A549 treated with AZD9567 at 1 μM for 4 hours (cell line): Measurements from ENCODE around the gene MIOX. TPM values are rescaled to one million over a fixed set of nuclear protein-coding genes. Genes with fewer than 3 reads are reported as not detected.

Source experiments
- total RNA-seq: library from RNA; stranded (reverse); fragments of 200-300 nt; extraction: Qiagen RNA extraction; gene quantifications from 5 replicates; pipeline ENCODE4 v1.2.3, GENCODE V29; 2022; ENCODE audit not compliant: insufficient read depth

Gene MIOX
- 0.13 TPM in 1 of 5 replicates, not detected in the others for total RNA-seq

DNA sequence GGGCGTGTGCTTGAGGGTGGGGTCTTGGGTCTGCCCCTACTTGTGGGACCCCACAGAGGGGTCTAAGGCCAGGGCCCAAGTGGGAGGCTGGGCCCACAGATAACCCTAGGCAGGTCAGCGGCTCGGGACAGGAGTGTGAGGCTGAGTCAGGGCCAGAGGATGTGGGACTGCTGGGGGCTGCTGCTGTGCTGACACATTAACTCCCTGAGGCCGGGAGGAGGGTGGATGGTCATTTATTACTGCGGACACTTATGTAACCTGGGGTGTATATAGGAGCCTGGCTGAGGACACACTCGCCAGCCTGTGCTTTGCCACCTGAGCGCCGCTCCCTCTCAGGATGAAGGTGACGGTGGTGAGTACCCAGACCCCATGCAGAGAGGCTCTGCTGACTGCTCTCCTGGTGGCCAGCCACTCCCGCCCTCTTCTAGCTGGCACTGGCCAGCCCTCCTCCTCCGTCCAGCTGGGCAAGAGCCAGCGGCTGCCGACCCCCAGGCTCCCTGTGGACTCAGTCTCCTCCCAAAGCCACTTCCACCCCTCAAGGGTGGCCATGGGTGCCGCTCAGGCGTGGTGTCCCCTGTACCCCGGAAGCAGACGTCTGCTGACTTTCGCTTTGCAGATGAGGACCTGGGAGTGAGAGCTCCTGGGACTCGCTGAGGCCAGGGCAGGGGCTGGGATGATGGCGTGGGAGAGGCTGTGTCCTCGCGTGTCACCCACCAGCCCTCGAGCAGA lies at the start of gene MIOX:
Gene MIOX (plus strand): TSS at position 299 of the 729 bp plus-strand sequence. CDS start 39 bp downstream, at position 338.

DNA sequence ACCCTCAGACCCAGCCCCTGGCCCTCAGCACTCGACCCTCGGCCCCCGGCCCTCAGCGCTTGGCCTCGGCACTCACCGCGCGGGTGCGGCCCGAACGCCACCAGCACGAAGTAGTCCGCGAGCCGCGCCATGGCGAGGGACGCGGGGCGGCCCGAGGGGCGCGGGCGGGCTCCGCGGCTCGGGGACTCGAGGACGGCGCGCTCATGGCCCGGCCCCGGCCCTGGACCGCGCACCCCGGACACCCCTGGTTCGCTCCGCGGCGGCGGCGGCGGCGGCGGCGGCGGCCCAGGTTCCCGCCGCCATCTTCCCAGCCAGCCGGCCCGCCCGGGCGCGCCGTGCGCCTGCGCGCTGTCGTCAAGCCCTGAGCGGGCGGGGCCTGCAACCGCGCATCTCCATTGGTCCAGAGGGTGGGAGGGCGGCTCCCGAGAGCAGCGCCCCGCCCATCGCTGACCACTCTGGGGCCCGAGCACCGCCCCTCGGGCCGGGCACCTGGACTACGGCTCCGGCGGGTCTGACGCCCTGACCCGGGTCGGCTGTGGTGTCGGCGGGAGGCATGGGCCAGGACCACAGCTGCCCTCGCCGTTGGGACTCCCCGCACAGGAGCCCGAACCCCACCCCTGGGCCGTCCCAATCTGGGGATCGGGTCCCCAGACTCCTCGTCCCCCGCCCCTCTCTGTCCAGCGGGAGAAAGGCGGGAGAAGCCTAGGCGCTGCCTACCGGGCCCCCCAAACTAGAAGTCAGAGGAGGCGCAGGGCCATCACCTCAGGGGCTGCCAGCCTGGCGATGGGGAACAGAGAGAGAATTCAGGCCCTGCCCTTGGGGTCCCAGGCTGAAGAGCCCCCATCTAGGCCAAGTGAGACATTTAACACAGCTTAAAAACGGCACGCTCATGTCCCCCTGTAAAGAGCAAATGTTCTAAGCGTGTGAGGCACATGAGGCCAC lies 11.7 kb upstream of the MIOX start, which contains the start of gene SBF1:
Gene SBF1 (minus strand): TSS at position 326 of the 942 bp plus-strand sequence. CDS start 195 bp downstream, at position 131.

DNA sequence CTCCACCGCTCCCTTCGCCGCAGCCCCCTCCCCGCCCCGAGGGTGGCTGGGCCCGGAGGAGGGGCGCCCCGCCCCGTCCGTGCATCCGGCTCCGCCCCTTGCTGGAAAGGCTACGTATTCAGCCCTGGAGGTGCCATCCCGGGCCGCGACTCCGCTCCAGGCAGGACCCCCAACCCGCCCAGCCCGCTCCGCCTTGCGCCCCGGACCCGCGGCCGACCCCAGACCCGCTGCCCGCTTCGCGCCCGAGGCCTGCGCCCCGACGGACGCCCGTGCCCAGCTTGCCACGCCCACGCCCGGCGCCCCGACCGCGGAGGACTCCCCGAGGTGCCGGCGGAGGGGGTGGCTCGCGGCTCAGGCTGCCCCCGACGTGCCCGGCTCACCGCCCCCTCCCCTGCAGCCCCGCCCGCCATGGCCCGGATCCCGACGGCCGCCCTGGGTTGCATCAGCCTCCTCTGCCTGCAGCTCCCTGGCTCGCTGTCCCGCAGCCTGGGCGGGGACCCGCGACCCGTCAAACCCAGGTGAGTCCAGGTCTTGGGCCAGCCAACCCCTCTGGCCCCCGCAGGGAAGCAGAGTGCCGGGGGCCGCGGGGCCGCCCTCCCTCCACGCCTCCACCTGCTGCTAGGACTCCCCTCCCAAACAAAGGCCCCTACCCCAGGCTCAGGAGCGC lies 5.1 kb upstream of the MIOX start, which contains the start of gene ADM2:
Gene ADM2 (plus strand): TSS at position 104 of the 667 bp plus-strand sequence. CDS start 305 bp downstream, at position 409.

DNA sequence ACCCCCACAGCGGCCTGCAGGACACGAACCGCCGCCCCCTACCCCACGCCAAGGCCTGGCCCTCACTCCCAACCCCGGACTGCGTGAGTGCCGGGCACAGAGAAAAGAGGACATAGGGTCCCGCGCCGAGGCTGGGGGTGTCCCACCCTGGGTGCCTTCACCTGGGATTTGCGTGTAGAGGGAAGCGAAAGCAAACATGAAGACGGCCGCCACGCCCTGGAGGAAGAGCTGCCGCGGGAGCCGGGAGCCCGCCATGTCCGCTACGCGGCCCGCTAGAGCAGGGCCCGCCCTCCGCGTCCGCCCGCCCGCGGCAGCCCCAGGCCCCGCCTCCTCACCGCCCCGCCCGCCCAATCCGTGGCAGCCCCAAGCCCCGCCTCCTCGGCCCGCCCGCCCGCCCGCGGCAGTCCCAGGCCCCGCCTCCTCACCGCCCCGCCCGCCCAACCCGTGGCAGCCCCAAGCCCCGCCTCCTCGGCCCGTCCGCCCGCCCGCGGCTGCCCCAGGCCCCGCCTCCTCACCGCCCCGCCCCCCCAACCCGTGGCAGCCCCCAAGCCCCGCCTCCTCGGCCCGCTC lies 20.8 kb downstream of the MIOX start, which contains the start of gene LMF2:
Gene LMF2 (minus strand): TSS at position 282 of the 570 bp plus-strand sequence. CDS start 27 bp downstream, at position 255.

DNA sequence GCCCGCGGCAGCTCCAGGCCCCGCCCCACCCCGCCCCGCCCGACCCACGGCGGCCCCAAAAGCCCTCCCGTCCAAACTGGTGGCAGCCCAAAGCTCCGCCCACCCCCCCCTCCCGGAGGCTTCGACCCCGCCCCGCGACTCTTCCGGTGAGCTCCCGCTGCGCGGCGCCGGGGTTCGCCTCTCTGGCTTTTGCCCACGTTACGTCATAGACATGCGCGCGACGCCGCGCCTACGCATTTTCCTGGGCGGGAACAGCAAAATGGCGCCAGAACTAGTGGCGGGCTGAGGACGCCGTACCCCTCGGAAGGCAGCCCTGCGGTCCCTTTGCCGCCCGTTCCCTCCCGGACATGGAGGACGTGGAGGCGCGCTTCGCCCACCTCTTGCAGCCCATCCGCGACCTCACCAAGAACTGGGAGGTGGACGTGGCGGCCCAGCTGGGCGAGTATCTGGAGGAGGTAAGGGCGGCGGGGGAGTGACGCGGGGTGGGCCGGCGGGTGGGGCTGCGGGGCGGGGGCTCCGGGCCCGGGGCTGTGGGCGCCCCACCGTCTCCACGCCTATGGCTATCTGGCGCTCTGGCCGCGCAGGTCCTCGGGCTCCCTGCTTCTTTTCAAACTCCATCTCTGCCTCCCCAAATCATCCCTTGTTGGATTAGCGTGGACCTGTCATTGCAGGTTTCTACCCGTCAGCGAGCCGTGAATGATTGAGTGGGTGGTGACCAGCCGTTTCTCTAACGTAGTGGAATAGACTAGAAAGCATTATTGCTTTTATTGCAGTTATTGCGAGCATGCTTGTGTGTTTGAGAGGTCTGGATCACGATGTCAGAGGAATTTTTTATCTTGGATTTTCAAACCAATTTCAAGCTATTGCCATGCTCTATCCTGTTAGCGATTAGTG lies 21.6 kb downstream of the MIOX start, which contains the start of gene NCAPH2:
Gene NCAPH2 (plus strand): TSS at position 234 of the 894 bp plus-strand sequence. CDS start 114 bp downstream, at position 348.

DNA sequence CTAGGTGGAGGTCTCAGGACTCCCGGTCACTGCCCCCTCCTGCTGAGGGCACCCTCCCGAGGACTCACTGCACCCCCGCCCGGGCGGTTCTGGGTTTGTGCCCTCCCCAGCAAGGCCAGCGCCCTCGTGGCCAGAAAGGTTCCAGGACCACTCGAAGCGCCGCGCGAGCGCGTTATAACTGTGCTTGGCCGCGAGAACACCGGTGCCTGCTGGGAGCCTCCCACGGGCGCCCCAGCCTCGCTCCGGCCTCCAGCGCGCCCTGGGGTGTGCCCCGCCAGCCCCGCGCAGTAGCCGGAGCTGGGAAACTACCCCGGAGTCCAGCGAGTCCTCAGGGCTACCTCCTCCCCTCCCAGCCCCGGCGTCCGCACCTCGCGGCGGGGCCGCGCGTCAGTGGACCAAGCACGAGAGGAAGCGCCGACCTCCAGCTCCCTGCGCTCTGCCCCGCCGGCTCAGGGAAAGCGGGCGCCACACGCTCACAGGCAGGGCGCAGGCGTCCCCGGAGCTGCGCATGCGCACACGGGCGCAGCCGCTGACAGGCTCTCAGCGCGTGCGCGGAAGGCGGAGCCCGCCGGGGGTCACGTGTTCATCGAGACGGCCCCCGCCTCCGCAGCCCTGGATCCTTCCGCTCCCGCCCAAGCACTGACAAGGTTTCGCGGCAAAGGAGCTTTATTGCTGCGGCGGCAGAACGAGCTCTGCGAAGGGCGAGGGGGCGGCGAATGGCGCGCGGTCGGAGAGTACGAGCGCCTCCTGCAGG lies 38.6 kb downstream of the MIOX start, which contains the start of gene SCO2:
Gene SCO2 (minus strand): TSS at position 495 of the 754 bp plus-strand sequence. CDS start 1,187 bp downstream, outside the sequence.

DNA sequence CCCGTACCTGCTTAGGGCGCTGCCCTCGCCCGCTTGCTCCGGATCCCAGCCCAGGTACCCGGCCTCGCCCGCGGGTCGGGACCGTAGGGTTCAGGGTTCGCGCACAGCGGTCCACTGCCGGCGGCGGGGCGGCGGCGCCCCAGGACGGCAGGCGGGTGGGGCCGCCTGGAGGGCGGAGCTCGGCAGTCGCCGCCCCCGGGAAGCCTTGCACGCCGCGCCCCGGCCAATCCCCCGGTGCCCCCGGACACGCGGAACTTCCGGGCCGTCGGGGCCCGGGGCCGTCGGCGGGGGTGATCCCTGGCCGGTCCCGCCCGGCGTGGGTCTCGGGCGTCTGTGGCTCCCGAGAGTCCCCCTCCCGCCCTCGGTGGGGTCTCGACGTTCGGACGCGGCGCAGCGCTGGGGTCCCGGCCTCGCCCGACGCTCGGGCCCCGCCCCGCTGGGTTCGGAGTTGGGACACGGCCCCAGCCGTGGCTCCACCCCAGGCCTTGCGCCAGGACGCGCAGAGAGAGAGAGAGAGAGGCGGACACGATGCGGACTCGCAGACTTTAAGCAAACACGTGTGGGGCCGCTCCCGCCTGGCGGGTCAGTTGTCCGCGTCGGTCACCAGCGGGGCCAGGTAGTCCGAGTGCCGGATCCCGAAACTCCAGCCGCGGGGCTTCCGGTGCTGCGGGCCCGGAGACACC lies 43.4 kb downstream of the MIOX start, which contains the start of gene TYMP:
Gene TYMP (minus strand): TSS at position 116 of the 683 bp plus-strand sequence. CDS start 303 bp downstream, outside the sequence.

Other genes starting within 250 kb of the MIOX start
- gene TUBGCP6, start 241.8 kb upstream of the MIOX start, total RNA-seq, result 3.7 to 13.2 TPM (median 12.8 TPM) in 5 replicates
- gene HDAC10, start 235.6 kb upstream of the MIOX start, total RNA-seq, result 9.1 to 13.8 TPM (median 13.0 TPM) in 5 replicates
- gene MAPK12, start 225.2 kb upstream of the MIOX start, total RNA-seq, result 15.3 to 28.9 TPM (median 26.4 TPM) in 5 replicates
- 6.2 to 8.0 TPM (median 7.1 TPM) in 5 replicates for gene MAPK11, start 216.5 kb upstream of the MIOX start, total RNA-seq
- 113 to 126 TPM (median 115 TPM) in 5 replicates for gene PLXNB2, start 179.2 kb upstream of the MIOX start, total RNA-seq
- 2.3 to 4.0 TPM (median 4.0 TPM) in 5 replicates for gene DENND6B, start 159.8 kb upstream of the MIOX start, total RNA-seq
- 12.4 to 15.4 TPM (median 15.1 TPM) in 5 replicates for gene PPP6R2, start 143.5 kb upstream of the MIOX start, total RNA-seq
- 21.4 to 28.8 TPM (median 27.9 TPM) in 5 replicates for gene SBF1, start 11.8 kb upstream of the MIOX start, total RNA-seq
- gene ADM2, start 5.3 kb upstream of the MIOX start, total RNA-seq, result 0.52 to 0.59 TPM (median 0.57 TPM) in 5 replicates
- 24.1 to 54.9 TPM (median 52.4 TPM) in 5 replicates for gene LMF2, start 20.8 kb downstream of the MIOX start, total RNA-seq
- 33.8 to 41.0 TPM (median 40.1 TPM) in 5 replicates for gene NCAPH2, start 21.4 kb downstream of the MIOX start, total RNA-seq
- gene SCO2, start 38.7 kb downstream of the MIOX start, total RNA-seq, result 3.5 to 6.6 TPM (median 4.4 TPM) in 4 of 5 replicates, not detected in the other
- 14.2 to 18.0 TPM (median 17.2 TPM) in 5 replicates for gene TYMP, start 43.2 kb downstream of the MIOX start, total RNA-seq
- 0.02 to 0.04 TPM in 2 of 5 replicates, not detected in the others for gene KLHDC7B, start 59.0 kb downstream of the MIOX start, total RNA-seq
- gene SYCE3, start 76.1 kb downstream of the MIOX start, total RNA-seq, result 0.33 to 0.56 TPM (median 0.40 TPM) in 3 of 5 replicates, not detected in the others
- 13.1 to 20.3 TPM (median 13.8 TPM) in 5 replicates for gene CPT1B, start 91.6 kb downstream of the MIOX start, total RNA-seq
- gene CHKB, start 96.0 kb downstream of the MIOX start, total RNA-seq, result 7.4 to 23.6 TPM (median 18.9 TPM) in 5 replicates
- gene MAPK8IP2, start 113.9 kb downstream of the MIOX start, total RNA-seq, result 2.1 to 3.8 TPM (median 3.6 TPM) in 5 replicates
- 14.3 to 25.8 TPM (median 22.9 TPM) in 5 replicates for gene ARSA, start 141.3 kb downstream of the MIOX start, total RNA-seq
- gene SHANK3, start 186.0 kb downstream of the MIOX start, total RNA-seq, result 3.7 to 5.3 TPM (median 4.5 TPM) in 5 replicates